ENCODE results near the gene TRAPPC2. TPM values are rescaled to one million over a fixed set of nuclear protein-coding genes. Genes with fewer than 3 reads are reported as not detected.

TRAPPC2 gene
- total and polyA plus RNA-seq, 2 of the 4 experiments (the other 2 are of a cell fraction) = 11.3 to 13.8 TPM

DNA sequence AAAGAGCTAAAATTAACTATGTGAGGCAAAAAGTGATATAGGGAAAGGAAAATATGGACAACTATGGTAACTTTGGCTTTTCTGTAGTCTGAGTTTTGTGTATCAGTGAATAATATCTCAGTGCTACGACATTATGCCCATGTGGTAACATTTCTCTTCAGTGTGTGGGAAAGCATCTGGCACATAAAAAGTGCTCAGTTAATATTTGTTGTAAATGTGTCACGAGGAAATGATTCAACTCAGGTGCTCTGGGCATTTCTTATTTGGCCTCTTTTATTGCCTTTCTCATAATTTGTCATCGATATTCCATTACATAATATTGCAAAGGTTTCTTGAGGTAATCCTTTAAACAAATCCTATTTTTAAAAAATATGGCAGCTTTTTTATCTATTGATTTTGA, 17.7 kb upstream of the TRAPPC2 start:
- Histone ChIP-seq H3K27ac (ENCODE audit: insufficient read depth, low read length) (no peak overlapping the region), H3K23ac (ENCODE audit: low read depth, low read length) (no peak overlapping the region), H3K9me1 (ENCODE audit: insufficient read depth, low read length) (no peaks in the 10 kb centered on the region), H3K27me3 (ENCODE audit: control insufficient read depth, insufficient read depth, low read length) (no peaks in the 10 kb centered on the region), H4K8ac (ENCODE audit: low read depth in 2 of 2, low read length in 2 of 2) (no peak overlapping the region), H3K14ac (replicated peaks; ENCODE audit: low read depth, low read length) (no peak overlapping the region), H3K4me1 (ENCODE audit: control insufficient read depth, insufficient read depth, low read length) (peaks cover 2% of the 10 kb centered on the region), H2AK5ac (ENCODE audit: low read depth, low read length) (no peak overlapping the region), H4K20me1 (ENCODE audit: insufficient read depth, low read length) (no peaks in the 10 kb centered on the region), H3K4ac (ENCODE audit: low read depth, low read length) (no peak overlapping the region), H2BK20ac (ENCODE audit: low read depth, low read length) (no peak overlapping the region), H3K4me3 (ENCODE audit: insufficient read depth, low read depth, low read length) (no peak overlapping the region), H3K4me2 (ENCODE audit: low read depth, low read length) (no peak overlapping the region), H2AFZ (replicated peaks; ENCODE audit: low read length, poor library complexity) (no peak overlapping the region), H3K56ac (ENCODE audit: extremely low read depth, insufficient read depth, low read length) (no peak overlapping the region), H3K9ac (ENCODE audit: low read depth, low read length) (no peak overlapping the region), H3K18ac (ENCODE audit: low read depth, low read length) (no peak overlapping the region), H3K9me3 (ENCODE audit: control insufficient read depth, insufficient read depth, low read length) (no peaks in the 10 kb centered on the region), H2BK15ac (ENCODE audit: low read depth, low read length) (no peak overlapping the region), H2BK120ac (ENCODE audit: low read depth, low read length) (no peak overlapping the region), H4K5ac (ENCODE audit: low read depth, low read length) (no peak overlapping the region), H3K79me1 (ENCODE audit: low read depth in 1 of 2, low read length in 2 of 2) (no peaks in the 10 kb centered on the region), H2BK5ac (ENCODE audit: low read depth, low read length, poor library complexity, severe bottlenecking) (no peak overlapping the region), H2AK9ac (replicated peaks; ENCODE audit: low read depth, low read length, poor library complexity) (no peak overlapping the region), H3K36me3 (ENCODE audit: control insufficient read depth, insufficient read depth, low read length) (peaks cover 4% of the 10 kb centered on the region; the same call in 1 of the 2 replicates), H4K91ac (ENCODE audit: insufficient read depth, low read depth, low read length) (no peak overlapping the region)
- intact Hi-C loops (cut with micrococcal nuclease) = no loop called here
- POLR2A ChIA-PET (ENCODE audit: unreplicated experiment) = no interaction called here
- no TSS peak for BruUV-seq (replicated peaks)
- CTCF ChIA-PET = no interaction called here
- WGBS, 2 experiments (ENCODE audit: extremely low coverage in 2 of 2, insufficient read length in 1 of 2) = no CpG with 5 or more reads among the region's 3 CpGs
- dilution Hi-C loops (cut with HindIII; ENCODE audit: low sequenced_read_pairs, unreplicated experiment) = no loop called here
- ATAC-seq (ENCODE audit: low read depth) (no peak), DNase-seq (no peak)
- TF ChIP-seq USF2 (IDR thresholded peaks at IDR 0.05; ENCODE audit: low read depth, low read length) (no peak), CHD1 (IDR thresholded peaks at IDR 0.05; ENCODE audit: low read depth, low read length) (no peak), CEBPB (IDR thresholded peaks at IDR 0.05; ENCODE audit: low read depth, low read length) (no peak), CTCF (conservative IDR thresholded peaks at IDR 0.05; ENCODE audit: low read depth, low read length) (no peak), FOS (IDR thresholded peaks at IDR 0.05; ENCODE audit: low read depth, low read length) (no peak), POLR2A (IDR thresholded peaks at IDR 0.05; ENCODE audit: low read depth, low read length) (no peak), BHLHE40 (IDR thresholded peaks at IDR 0.05; ENCODE audit: low read depth, low read length) (no peak), MXI1 (IDR thresholded peaks at IDR 0.05; ENCODE audit: borderline replicate concordance, low read depth, low read length) (no peak), MAFK (IDR thresholded peaks at IDR 0.05; ENCODE audit: low read depth, low read length) (no peak), RFX5 (IDR thresholded peaks at IDR 0.05; ENCODE audit: low read depth, low read length) (no peak), RCOR1 (IDR thresholded peaks at IDR 0.05; ENCODE audit: insufficient replicate concordance, low read length) (no peak), SMC3 (IDR thresholded peaks at IDR 0.05; ENCODE audit: low read depth, low read length) (no peak), RAD21 (IDR thresholded peaks at IDR 0.05; ENCODE audit: low read length) (no peak)
- TF ChIP-seq, protein P1, sequence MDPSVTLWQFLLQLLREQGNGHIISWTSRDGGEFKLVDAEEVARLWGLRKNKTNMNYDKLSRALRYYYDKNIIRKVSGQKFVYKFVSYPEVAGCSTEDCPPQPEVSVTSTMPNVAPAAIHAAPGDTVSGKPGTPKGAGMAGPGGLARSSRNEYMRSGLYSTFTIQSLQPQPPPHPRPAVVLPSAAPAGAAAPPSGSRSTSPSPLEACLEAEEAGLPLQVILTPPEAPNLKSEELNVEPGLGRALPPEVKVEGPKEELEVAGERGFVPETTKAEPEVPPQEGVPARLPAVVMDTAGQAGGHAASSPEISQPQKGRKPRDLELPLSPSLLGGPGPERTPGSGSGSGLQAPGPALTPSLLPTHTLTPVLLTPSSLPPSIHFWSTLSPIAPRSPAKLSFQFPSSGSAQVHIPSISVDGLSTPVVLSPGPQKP (IDR thresholded peaks at IDR 0.05; ENCODE audit: borderline replicate concordance, low read depth, low read length) = no peak
- in situ Hi-C loops (cut with MboI; ENCODE audit: low sequenced_read_pairs) = no loop called here
